ENCODE data around the gene CARMIL1.

CARMIL1 gene

DNA sequence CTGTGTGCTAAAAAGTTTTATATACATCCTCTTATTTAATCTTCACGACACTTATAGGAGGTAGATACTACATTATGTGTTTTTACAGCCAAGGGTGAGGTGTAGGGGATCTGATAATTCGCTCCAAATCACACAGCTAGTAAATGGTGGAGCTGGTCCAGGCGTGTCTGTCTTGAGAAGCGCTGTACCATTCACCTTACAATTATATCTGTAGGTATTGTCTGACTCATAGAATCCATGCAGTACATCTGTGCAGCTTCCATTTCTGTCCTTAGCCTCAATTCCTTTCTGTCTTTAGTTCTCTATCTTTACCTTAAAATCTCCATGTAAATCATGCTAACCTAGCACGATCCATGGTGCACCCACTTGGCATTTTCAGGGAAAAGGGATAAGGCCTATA lies 120.7 kb downstream of the CARMIL1 start:
- H3K4me3 ChIP-seq (ENCODE audit: low read depth, low read length) = no peak overlapping the region
- TF ChIP-seq, protein P1, sequence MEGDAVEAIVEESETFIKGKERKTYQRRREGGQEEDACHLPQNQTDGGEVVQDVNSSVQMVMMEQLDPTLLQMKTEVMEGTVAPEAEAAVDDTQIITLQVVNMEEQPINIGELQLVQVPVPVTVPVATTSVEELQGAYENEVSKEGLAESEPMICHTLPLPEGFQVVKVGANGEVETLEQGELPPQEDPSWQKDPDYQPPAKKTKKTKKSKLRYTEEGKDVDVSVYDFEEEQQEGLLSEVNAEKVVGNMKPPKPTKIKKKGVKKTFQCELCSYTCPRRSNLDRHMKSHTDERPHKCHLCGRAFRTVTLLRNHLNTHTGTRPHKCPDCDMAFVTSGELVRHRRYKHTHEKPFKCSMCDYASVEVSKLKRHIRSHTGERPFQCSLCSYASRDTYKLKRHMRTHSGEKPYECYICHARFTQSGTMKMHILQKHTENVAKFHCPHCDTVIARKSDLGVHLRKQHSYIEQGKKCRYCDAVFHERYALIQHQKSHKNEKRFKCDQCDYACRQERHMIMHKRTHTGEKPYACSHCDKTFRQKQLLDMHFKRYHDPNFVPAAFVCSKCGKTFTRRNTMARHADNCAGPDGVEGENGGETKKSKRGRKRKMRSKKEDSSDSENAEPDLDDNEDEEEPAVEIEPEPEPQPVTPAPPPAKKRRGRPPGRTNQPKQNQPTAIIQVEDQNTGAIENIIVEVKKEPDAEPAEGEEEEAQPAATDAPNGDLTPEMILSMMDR (IDR thresholded peaks at IDR 0.05; ENCODE audit: low read depth, low read length) = no peak
- H3K27me3 ChIP-seq = no peaks in the 10 kb centered on the region
- H3K9me3 ChIP-seq = no peaks in the 10 kb centered on the region
- H3K4me1 ChIP-seq = peaks cover 16% of the 10 kb centered on the region
- no peaks in the 10 kb centered on the region for H3K36me3 ChIP-seq
- no peak for DNase-seq

DNA sequence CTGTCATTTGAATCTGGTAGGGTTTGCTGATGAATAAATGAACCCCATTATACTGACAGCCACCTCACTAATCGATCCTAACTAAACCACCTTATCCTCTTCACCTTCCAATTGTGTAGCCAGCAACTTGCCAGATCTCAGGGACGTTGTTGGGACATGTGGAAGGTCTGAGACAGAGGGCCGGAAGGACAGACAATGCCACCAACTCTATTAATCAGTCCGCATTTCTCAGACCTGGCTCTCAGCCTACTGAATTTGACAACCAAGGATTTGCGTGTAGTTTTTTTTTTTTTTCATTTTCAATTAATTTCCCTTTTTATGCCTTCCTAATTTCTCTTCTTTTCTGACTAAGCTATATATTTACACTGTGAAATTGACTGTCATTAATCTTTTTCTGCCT lies 122.5 kb downstream of the CARMIL1 start:
- no peaks in the 10 kb centered on the region for H3K9me3 ChIP-seq
- TF ChIP-seq, protein P1 (IDR thresholded peaks at IDR 0.05; ENCODE audit: low read depth, low read length) = no peak
- H3K4me1 ChIP-seq = peaks cover 16% of the 10 kb centered on the region
- no peak for DNase-seq
- no peaks in the 10 kb centered on the region for H3K36me3 ChIP-seq
- H3K27me3 ChIP-seq = no peaks in the 10 kb centered on the region
- no peak overlapping the region for H3K4me3 ChIP-seq (ENCODE audit: low read depth, low read length)

DNA sequence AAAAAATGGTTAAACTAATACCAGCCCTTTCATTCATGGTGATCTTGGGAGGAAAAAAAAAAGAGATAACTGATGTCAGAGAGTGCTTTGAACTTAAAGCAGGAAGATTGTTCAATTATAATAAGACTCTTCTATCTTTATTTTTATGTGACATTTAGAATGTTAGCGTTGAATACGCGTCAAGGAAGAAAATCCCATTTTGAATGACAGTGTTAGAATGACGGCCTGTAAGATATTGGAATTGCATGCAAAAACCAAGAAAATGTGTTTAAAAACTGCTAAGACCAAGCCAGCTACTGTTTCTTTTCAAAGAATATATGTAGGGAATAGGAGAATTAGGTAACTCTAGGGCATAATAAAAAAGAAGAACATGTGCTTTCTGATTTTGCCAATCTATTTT lies 123.0 kb downstream of the CARMIL1 start:
- no peak for DNase-seq
- Histone ChIP-seq H3K27me3 (no peaks in the 10 kb centered on the region), H3K4me3 (ENCODE audit: low read depth, low read length) (no peak overlapping the region), H3K9me3 (no peaks in the 10 kb centered on the region), H3K36me3 (no peaks in the 10 kb centered on the region), H3K4me1 (peaks cover 16% of the 10 kb centered on the region)
- TF ChIP-seq, protein P1 (IDR thresholded peaks at IDR 0.05; ENCODE audit: low read depth, low read length) = no peak

DNA sequence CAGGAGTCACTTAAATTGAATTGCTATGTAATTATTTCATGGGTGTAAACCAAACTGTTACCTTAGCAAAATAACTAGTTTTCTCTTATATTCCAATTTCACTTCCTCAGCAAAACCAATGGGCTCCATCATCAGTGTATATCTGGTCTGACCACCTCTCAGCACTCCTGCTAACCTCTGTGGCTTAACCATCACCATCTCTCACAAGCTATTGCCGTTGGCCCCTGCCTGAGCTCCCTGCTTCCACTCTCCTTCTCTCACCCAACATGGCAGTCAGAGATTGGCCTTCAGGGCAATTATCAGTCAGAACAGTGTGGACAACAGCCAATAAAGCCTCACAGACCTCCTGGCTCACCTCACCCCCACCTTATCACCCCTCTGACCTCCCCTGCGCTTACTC lies 124.0 kb downstream of the CARMIL1 start:
- peaks cover 16% of the 10 kb centered on the region for H3K4me1 ChIP-seq
- H3K27me3 ChIP-seq = no peaks in the 10 kb centered on the region
- H3K4me3 ChIP-seq (ENCODE audit: low read depth, low read length) = no peak overlapping the region
- no peak for DNase-seq
- no peaks in the 10 kb centered on the region for H3K9me3 ChIP-seq
- TF ChIP-seq, protein P1 (IDR thresholded peaks at IDR 0.05; ENCODE audit: low read depth, low read length) = no peak
- no peaks in the 10 kb centered on the region for H3K36me3 ChIP-seq

DNA sequence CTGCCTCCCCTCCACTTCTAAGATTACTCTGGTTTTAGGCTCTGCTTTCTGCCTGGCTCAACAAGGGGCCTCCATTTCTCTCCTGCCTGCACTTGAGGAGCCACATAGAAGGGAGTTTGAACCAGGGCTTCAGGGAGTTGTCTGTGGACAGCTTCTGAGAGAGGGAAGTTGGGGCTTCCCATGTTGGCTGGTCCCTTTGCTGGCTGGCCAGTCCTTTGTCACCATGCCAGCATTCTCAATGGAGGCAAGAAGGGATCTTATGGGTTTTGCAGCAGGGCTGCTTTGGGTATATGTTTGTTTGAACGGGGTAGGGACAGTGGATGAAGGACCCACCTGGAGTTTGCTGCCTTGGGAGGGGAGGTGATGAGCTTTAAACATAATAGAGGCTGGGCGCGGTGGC lies 124.9 kb downstream of the CARMIL1 start:
- H3K4me3 ChIP-seq (ENCODE audit: low read depth, low read length) = no peak overlapping the region
- DNase-seq = no peak
- TF ChIP-seq, protein P1 (IDR thresholded peaks at IDR 0.05; ENCODE audit: low read depth, low read length) = no peak
- H3K27me3 ChIP-seq = no peaks in the 10 kb centered on the region
- H3K9me3 ChIP-seq = no peaks in the 10 kb centered on the region
- no peaks in the 10 kb centered on the region for H3K36me3 ChIP-seq
- peaks cover 14% of the 10 kb centered on the region for H3K4me1 ChIP-seq

DNA sequence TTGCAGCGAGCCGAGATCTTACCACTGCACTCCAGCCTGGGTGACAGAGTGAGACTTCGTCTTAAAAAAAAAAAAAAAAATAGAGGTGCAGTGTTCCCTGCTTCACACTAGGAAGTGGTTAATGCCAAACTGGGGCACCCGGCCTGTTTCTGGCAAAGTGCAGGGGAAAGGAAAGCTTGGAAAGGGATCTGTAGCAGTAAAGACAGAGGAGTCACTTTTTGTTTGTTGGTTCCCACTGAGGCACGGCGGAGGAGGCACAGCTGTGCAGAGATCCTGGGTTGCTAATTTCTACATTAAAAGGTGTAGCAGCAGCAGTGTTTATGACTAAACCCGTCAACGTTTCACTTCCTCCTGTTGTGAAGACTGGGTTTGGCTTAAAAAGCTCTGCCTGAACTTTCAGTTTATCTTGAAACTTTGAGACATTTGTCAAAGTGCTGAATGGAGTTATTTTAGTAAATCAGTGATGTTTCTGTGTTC lies 125.6 kb downstream of the CARMIL1 start:
- H3K4me1 ChIP-seq = peaks cover 7% of the 10 kb centered on the region
- no peak overlapping the region for H3K4me3 ChIP-seq (ENCODE audit: low read depth, low read length)
- no peaks in the 10 kb centered on the region for H3K36me3 ChIP-seq
- no peak for DNase-seq
- no peaks in the 10 kb centered on the region for H3K27me3 ChIP-seq
- TF ChIP-seq, protein P1 (IDR thresholded peaks at IDR 0.05; ENCODE audit: low read depth, low read length) = no peak
- H3K9me3 ChIP-seq = no peaks in the 10 kb centered on the region

All from BE2C (cell line).